Stimulated activated naive B cell treated with anti-CD40 and anti-IgM and Interleukin-4, amounts not matched to agents 10 μg/mL and 1 μg/mL and 100 μg/mL, for 72 hours (primary cell): ENCODE data around the gene SMIM43.

Experiments
- ATAC-seq, 2 donors: fragments of 150-1000 bp; cut with Tn5 transposase; replicated peaks; 2 replicates each; pipeline ENCODE4 v1.10.0; 2021; ENCODE audit warnings: moderate library complexity in 1 of 2
- DNase-seq: peaks from one replicate; pipeline ENCODE4 v3.0.0; 2021
- H3K27ac Mint-ChIP-seq: one replicate; pipeline ENCODE4 v1.8.0; 2022; ENCODE audit warnings: mild to moderate bottlenecking, mixed read lengths
- H3K27me3 Mint-ChIP-seq, 2 donors: one replicate each; pipeline ENCODE4 v1.8.0; 2022; ENCODE audit warnings: mixed read lengths in 2 of 2
- H3K36me3 Mint-ChIP-seq, 2 donors: one replicate each; pipeline ENCODE4 v1.8.0; 2022; ENCODE audit warnings: mixed read lengths in 2 of 2, mild to moderate bottlenecking in 1 of 2
- H3K4me1 Mint-ChIP-seq, 2 donors: one replicate each; pipeline ENCODE4 v1.8.0; 2022; ENCODE audit warnings: mixed read lengths in 2 of 2, mild to moderate bottlenecking in 1 of 2
- H3K4me3 Mint-ChIP-seq, 2 donors: one replicate each; pipeline ENCODE4 v1.8.0; 2022; ENCODE audit warnings: mild to moderate bottlenecking in 2 of 2, mixed read lengths in 2 of 2, moderate library complexity in 1 of 2
- H3K9me3 Mint-ChIP-seq, 2 donors: one replicate each; pipeline ENCODE4 v1.8.0; 2022; ENCODE audit warnings: mixed read lengths in 2 of 2, mild to moderate bottlenecking in 1 of 2

The SMIM43 gene

GRCh38 chr4:121711263-121712000 lies 53.5 kb downstream of the SMIM43 start:
- Mint-ChIP-seq H3K9me3 (no peaks in the 10 kb centered on the region), H3K4me3 (peak overlapping the region; percentile 46 to 49), H3K27me3 (peaks cover 47 to 70% of the 10 kb centered on the region in 2 donors), H3K36me3 (no peaks in the 10 kb centered on the region), H3K27ac (peak overlapping the region; percentile 20), H3K4me1 (peaks cover 8 to 9% of the 10 kb centered on the region in 2 donors)
- ATAC-seq, result peak; percentile 94 to 98
- peak; percentile 63 for DNase-seq

- H3K27me3 Mint-ChIP-seq, result peaks cover 37 to 64% of the 10 kb centered on the region in 2 donors
- no peak overlapping the region for H3K27ac Mint-ChIP-seq
- H3K4me3 Mint-ChIP-seq, result no peak overlapping the region
- no peaks in the 10 kb centered on the region for H3K9me3 Mint-ChIP-seq
- peak in 1 of 2 donors; percentile 29 for ATAC-seq
- peaks cover 8 to 9% of the 10 kb centered on the region in 2 donors for H3K4me1 Mint-ChIP-seq
- H3K36me3 Mint-ChIP-seq, result no peaks in the 10 kb centered on the region
- DNase-seq, result no peak
Observed at GRCh38 chr4:121709766-121710405, 55.1 kb downstream of the SMIM43 start.
